ENCODE measurements around the gene ZSWIM5. TPM values are rescaled to one million over a fixed set of nuclear protein-coding genes. Genes with fewer than 3 reads are reported as not detected.

The ZSWIM5 gene
- total RNA-seq, 1 experiment from 2014 or later: 0.40 TPM

DNA sequence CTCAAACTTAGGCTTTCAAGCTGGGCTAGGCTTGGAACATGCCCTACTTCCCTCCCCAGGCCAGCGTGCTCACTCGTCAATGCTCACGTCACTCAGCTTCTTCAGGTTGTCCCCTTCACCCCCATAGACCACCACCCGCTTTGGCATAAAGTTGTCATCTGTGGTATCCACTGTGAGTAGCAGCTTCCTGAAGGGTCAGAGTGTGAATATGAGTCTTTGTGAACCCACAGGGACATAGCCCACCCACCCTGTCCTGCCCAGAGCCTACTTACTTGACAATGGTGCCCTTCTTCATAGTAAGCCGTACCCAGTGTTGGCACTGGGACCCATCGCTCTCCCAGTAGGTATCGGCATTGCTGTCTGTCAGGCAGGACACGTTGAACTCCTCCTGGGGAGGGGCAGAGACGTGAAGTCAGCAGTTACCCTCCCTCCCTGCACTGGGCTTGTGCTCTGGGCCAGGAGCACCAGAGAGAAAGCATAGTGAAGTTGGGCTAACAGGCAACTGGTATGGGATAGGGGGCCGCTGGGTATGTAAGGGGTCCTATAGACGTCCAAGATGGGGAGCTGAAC, 197.0 kb downstream of the ZSWIM5 start:
- Mint-ChIP-seq H3K4me3 (ENCODE audit: low read depth, unreplicated experiment) (peak overlapping the region; percentile 94), H3K9me3 (ENCODE audit: low read depth, unreplicated experiment) (no peaks in the 10 kb centered on the region), H3K4me1 (ENCODE audit: low read depth, unreplicated experiment) (peaks cover 18% of the 10 kb centered on the region), H3K36me3 (ENCODE audit: insufficient read depth, unreplicated experiment) (peaks cover 28% of the 10 kb centered on the region), H3K27me3 (ENCODE audit: unreplicated experiment) (no peaks in the 10 kb centered on the region), H3K27ac (ENCODE audit: unreplicated experiment) (no peak overlapping the region)
- intact Hi-C loops (cut with micrococcal nuclease; ENCODE audit: unreplicated experiment): no loop called here
- no TSS peak for BruUV-seq (replicated peaks)
- CTCF ChIA-PET: no interaction called here
- TF ChIP-seq CTCF (IDR thresholded peaks at IDR 0.05; ENCODE audit: unreplicated experiment): no peak
- DNase-seq: no peak

DNA sequence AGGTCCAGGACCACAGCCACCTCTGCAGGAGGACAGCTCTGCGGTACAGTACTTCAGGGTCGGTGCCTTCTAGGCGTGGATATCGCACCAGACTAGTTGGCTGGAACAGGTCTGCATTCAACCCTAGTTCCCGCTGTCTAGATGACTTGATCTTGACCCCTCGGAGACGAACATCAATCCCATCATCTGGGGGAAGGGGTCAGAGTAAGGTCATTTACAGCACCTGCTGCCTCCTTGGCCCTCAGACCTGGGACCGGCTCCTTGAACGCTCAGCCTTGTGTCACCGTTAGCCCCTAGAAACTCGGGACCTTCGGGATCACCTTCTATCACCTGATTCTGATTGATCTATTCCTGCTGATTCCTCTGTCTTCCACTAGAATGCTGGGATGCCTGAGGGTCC, 197.9 kb downstream of the ZSWIM5 start:
- H3K4me3 Mint-ChIP-seq (ENCODE audit: low read depth, unreplicated experiment): no peak overlapping the region
- no peak for DNase-seq
- intact Hi-C loops (cut with micrococcal nuclease; ENCODE audit: unreplicated experiment): no loop called here
- TF ChIP-seq CTCF (IDR thresholded peaks at IDR 0.05; ENCODE audit: unreplicated experiment): no peak
- no TSS peak for BruUV-seq (replicated peaks)
- peaks cover 18% of the 10 kb centered on the region for H3K4me1 Mint-ChIP-seq (ENCODE audit: low read depth, unreplicated experiment)
- peaks cover 28% of the 10 kb centered on the region for H3K36me3 Mint-ChIP-seq (ENCODE audit: insufficient read depth, unreplicated experiment)
- H3K27me3 Mint-ChIP-seq (ENCODE audit: unreplicated experiment): no peaks in the 10 kb centered on the region
- no peak overlapping the region for H3K27ac Mint-ChIP-seq (ENCODE audit: unreplicated experiment)
- H3K9me3 Mint-ChIP-seq (ENCODE audit: low read depth, unreplicated experiment): no peaks in the 10 kb centered on the region
- CTCF ChIA-PET: no interaction called here

- intact Hi-C loops (cut with micrococcal nuclease; ENCODE audit: unreplicated experiment): no loop called here
- Mint-ChIP-seq H3K27ac (ENCODE audit: unreplicated experiment) (no peak overlapping the region), H3K36me3 (ENCODE audit: insufficient read depth, unreplicated experiment) (peaks cover 28% of the 10 kb centered on the region), H3K9me3 (ENCODE audit: low read depth, unreplicated experiment) (no peaks in the 10 kb centered on the region), H3K27me3 (ENCODE audit: unreplicated experiment) (no peaks in the 10 kb centered on the region), H3K4me1 (ENCODE audit: low read depth, unreplicated experiment) (peaks cover 18% of the 10 kb centered on the region), H3K4me3 (ENCODE audit: low read depth, unreplicated experiment) (no peak overlapping the region)
- BruUV-seq (replicated peaks): no TSS peak
- no peak for TF ChIP-seq CTCF (IDR thresholded peaks at IDR 0.05; ENCODE audit: unreplicated experiment)
- no peak for DNase-seq
- CTCF ChIA-PET: no interaction called here
These were observed 198.3 kb downstream of the ZSWIM5 start for GRCh38 chr1:45008076-45008475.

DNA sequence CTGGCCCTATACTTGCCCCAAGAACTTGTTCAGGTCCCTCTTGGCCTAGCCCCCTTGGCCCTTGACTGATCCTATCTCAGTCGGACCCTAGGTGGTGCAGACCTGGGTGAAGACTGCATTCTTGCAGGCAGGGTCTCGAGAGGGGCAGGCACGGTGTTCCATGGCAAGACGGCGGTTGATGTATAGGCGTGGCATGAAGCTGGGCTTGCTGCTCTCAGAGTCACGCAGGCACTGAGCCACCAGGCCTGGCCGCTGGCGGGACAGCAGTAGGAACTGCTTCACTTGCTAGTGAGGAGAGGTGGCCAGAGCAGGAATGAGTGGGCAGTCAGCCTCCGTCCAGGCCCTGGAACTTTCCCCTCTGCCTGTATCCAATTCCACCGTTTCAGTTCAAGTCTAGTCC, 199.1 kb downstream of the ZSWIM5 start:
- H3K27ac Mint-ChIP-seq (ENCODE audit: unreplicated experiment): no peak overlapping the region
- DNase-seq: no peak
- H3K36me3 Mint-ChIP-seq (ENCODE audit: insufficient read depth, unreplicated experiment): peaks cover 24% of the 10 kb centered on the region
- no peaks in the 10 kb centered on the region for H3K27me3 Mint-ChIP-seq (ENCODE audit: unreplicated experiment)
- intact Hi-C loops (cut with micrococcal nuclease; ENCODE audit: unreplicated experiment): no loop called here
- no TSS peak for BruUV-seq (replicated peaks)
- TF ChIP-seq CTCF (IDR thresholded peaks at IDR 0.05; ENCODE audit: unreplicated experiment): no peak
- no peaks in the 10 kb centered on the region for H3K9me3 Mint-ChIP-seq (ENCODE audit: low read depth, unreplicated experiment)
- H3K4me3 Mint-ChIP-seq (ENCODE audit: low read depth, unreplicated experiment): no peak overlapping the region
- H3K4me1 Mint-ChIP-seq (ENCODE audit: low read depth, unreplicated experiment): peaks cover 18% of the 10 kb centered on the region
- CTCF ChIA-PET: no interaction called here

Data from Calu3 (cell line).